IPS-18a (cell line): ENCODE results near the gene EGF.

Experiments
- H3K27ac ChIP-seq: one replicate; pipeline ENCODE4 v1.5.1; 2013; ENCODE audit warnings: low read length
- H3K27me3 ChIP-seq: one replicate; pipeline ENCODE4 v1.6.1; 2013; ENCODE audit warnings: mild to moderate bottlenecking, low read length; ENCODE audit not compliant: control insufficient read depth, insufficient read depth
- H3K36me3 ChIP-seq: one replicate; pipeline ENCODE4 v1.6.1; 2013; ENCODE audit warnings: low read depth, low read length; ENCODE audit not compliant: control insufficient read depth
- H3K4me1 ChIP-seq: one replicate; pipeline ENCODE4 v1.6.1; 2013; ENCODE audit warnings: low read depth, low read length; ENCODE audit not compliant: control insufficient read depth
- H3K4me3 ChIP-seq: one replicate; pipeline ENCODE4 v1.5.1; 2013; ENCODE audit warnings: low read length
- H3K9ac ChIP-seq: one replicate; pipeline ENCODE4 v1.6.1; 2013; ENCODE audit warnings: mild to moderate bottlenecking, low read length, moderate library complexity
- H3K9me3 ChIP-seq: one replicate; pipeline ENCODE4 v1.6.1; 2013; ENCODE audit warnings: low read depth, low read length; ENCODE audit not compliant: control insufficient read depth

The EGF gene

GRCh38 chr4:109982521-109982920 is 69.8 kb downstream of the EGF start:
- Histone ChIP-seq H3K27me3 (no peaks in the 10 kb centered on the region), H3K9me3 (no peaks in the 10 kb centered on the region), H3K4me1 (no peaks in the 10 kb centered on the region), H3K9ac (no peak overlapping the region), H3K4me3 (no peak overlapping the region), H3K27ac (no peak overlapping the region), H3K36me3 (no peaks in the 10 kb centered on the region)

DNA sequence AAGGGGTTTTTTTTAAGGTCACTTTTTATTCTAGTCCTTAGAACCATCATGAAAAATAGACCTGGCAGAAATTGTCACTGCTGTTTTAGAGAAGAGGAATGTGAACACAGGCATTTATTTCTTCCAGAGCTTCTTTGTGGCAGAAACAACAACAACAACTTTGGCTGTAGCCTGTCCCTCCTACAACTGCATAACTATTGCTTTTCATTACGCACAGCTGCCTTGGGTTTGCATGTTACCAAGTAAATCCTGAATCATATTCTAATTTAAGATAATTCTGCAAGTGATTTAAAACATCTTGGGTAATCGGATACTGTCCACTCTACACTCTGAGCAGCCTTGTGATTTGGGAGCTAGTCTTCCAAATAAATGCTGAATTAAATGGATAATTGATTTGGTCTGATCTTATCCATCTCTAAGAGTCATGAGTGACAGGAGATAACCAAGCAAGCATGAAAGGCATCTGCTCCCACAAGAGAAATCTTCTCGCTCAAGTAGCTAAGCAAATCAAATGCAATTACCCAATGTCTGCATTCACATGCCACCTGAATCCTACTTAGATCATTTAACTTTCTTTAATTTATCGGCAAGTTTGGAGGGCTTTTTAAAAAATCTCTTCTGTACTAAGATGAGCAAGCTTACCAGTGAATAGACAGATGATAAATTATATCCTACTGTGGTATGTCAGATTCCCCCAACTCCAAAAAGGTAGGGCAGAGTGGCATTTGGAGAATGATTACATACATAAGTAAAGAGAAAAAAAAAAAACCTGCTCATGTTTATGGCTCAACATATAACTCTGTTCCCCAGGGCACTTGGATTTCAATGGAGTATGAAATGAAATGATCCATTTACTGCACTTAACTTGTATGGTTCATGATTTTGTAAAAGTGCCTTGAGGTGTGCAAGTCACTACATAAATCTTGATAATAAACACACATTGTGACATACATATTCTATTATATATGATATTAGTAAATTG is 73.6 kb downstream of the EGF start:
- Histone ChIP-seq H3K36me3 (no peaks in the 10 kb centered on the region), H3K4me3 (no peak overlapping the region), H3K9me3 (no peaks in the 10 kb centered on the region), H3K4me1 (no peaks in the 10 kb centered on the region), H3K27ac (no peak overlapping the region), H3K27me3 (no peaks in the 10 kb centered on the region), H3K9ac (no peak overlapping the region)

DNA sequence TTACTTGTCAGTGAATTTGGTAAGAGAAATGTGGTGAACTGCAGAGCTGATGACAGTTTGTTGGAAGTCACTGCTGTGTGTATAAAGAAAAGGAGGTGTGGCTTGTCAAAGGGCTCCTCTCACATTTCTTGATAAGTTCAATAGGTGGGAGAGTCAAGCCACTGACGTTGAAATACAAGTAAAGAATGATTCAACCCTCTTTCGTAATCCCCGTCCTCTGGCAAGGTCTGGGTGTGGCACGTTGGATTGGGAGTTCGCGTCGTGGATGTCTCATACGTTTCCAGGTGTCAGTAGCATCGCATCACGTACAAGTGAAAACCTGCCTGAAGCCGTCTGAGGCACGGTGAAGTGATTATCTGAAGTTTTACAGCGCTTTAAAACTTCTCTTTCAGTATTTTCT is 76.4 kb downstream of the EGF start:
- no peak overlapping the region for H3K9ac ChIP-seq
- H3K4me3 ChIP-seq = no peak overlapping the region
- H3K27ac ChIP-seq = no peak overlapping the region
- no peaks in the 10 kb centered on the region for H3K9me3 ChIP-seq
- H3K27me3 ChIP-seq = no peaks in the 10 kb centered on the region
- no peaks in the 10 kb centered on the region for H3K36me3 ChIP-seq
- no peaks in the 10 kb centered on the region for H3K4me1 ChIP-seq

GRCh38 chr4:109989618-109990017 is 76.9 kb downstream of the EGF start:
- no peak overlapping the region for H3K9ac ChIP-seq
- H3K4me1 ChIP-seq = no peaks in the 10 kb centered on the region
- no peak overlapping the region for H3K4me3 ChIP-seq
- no peaks in the 10 kb centered on the region for H3K27me3 ChIP-seq
- no peaks in the 10 kb centered on the region for H3K36me3 ChIP-seq
- H3K9me3 ChIP-seq = no peaks in the 10 kb centered on the region
- H3K27ac ChIP-seq = no peak overlapping the region

- Histone ChIP-seq H3K9me3 (no peaks in the 10 kb centered on the region), H3K36me3 (no peaks in the 10 kb centered on the region), H3K4me3 (no peak overlapping the region), H3K27me3 (no peaks in the 10 kb centered on the region), H3K27ac (no peak overlapping the region), H3K4me1 (no peaks in the 10 kb centered on the region), H3K9ac (no peak overlapping the region)
Observed at GRCh38 chr4:109990261-109991257, 77.9 kb downstream of the EGF start.

GRCh38 chr4:109993116-109993515 is 80.4 kb downstream of the EGF start:
- Histone ChIP-seq H3K9ac (no peak overlapping the region), H3K27ac (no peak overlapping the region), H3K27me3 (no peaks in the 10 kb centered on the region), H3K4me1 (no peaks in the 10 kb centered on the region), H3K4me3 (no peak overlapping the region), H3K36me3 (no peaks in the 10 kb centered on the region), H3K9me3 (no peaks in the 10 kb centered on the region)

DNA sequence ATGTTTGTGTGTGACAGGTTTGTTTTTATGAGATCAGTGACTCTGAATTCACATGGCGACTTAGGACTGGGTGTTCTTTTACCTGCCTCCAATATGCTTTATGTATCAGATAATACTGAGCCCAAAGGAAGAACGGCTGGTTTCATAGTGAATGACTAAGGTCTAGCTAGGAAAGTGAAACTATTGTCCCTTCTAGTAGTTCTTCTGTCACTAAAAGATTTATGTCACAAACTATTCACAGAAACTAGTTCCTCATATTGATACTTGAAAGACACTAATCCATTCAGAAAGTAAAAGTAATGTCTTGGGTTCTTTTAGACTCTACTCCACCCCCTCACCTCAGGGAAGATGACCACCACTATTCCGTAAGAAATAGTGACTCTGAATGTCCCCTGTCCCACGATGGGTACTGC is 81.7 kb downstream of the EGF start:
- no peaks in the 10 kb centered on the region for H3K4me1 ChIP-seq
- no peak overlapping the region for H3K27ac ChIP-seq
- H3K4me3 ChIP-seq = no peak overlapping the region
- H3K36me3 ChIP-seq = no peaks in the 10 kb centered on the region
- no peak overlapping the region for H3K9ac ChIP-seq
- no peaks in the 10 kb centered on the region for H3K9me3 ChIP-seq
- H3K27me3 ChIP-seq = no peaks in the 10 kb centered on the region

DNA sequence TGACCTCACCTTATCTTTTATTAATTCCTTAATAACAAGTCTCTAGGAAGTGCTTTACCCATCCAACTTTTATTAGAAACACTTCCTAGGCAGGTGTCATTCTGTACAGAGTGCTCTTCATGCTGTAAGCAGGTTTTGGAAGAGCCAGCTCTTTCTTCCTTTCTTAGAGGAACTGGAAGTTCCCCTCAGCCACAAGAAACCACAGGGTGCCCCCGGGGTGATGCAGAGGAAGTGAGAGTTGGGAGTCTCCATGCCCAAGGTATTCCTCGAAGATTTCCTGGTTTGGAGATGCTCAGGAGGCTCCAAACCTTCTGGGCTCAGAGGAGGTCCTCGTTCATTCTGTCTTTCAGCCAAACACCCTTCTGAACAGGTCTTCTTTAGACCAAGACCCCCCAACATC is 83.8 kb downstream of the EGF start:
- no peaks in the 10 kb centered on the region for H3K27me3 ChIP-seq
- H3K27ac ChIP-seq = no peak overlapping the region
- H3K9ac ChIP-seq = no peak overlapping the region
- H3K36me3 ChIP-seq = no peaks in the 10 kb centered on the region
- H3K4me3 ChIP-seq = no peak overlapping the region
- H3K4me1 ChIP-seq = no peaks in the 10 kb centered on the region
- H3K9me3 ChIP-seq = no peaks in the 10 kb centered on the region

DNA sequence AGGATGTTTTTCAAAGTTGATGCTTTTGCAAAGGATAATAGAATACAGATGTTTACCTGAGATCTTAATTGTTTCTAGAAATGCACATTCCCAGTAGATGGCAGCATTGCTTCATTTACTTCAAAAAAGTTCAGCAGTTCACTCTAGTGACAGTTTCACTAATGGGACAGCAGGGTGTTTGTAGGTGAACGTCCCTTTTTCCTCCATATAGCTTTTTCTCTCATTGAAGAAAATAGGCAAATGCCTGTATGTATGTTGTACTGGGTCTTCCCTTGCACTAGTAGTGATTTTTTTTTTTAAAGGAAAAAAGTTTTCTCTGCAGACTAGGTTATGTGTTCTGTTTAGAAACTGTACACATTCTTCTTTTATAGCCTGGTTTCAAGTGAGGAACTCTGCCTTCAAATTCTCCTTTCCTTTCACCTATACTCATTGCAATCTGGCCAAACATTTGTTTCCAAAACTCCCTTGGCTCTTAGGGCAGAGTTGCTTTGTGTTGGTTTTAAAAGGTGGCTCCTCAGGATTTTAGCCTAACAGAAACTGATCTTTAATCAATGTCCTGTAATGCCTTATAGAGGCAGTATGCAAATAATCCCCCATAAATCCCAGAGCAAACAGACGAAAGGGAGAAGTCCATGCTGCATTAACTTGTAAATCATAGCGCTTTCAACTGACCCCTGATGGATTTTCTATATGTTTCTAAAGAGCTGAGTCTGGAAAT is 86.3 kb downstream of the EGF start:
- H3K9me3 ChIP-seq = no peaks in the 10 kb centered on the region
- H3K27ac ChIP-seq = no peak overlapping the region
- no peak overlapping the region for H3K4me3 ChIP-seq

GRCh38 chr4:109999585-109999912 is 86.9 kb downstream of the EGF start:
- H3K9ac ChIP-seq = no peak overlapping the region
- H3K9me3 ChIP-seq = no peaks in the 10 kb centered on the region
- H3K4me1 ChIP-seq = no peaks in the 10 kb centered on the region
- H3K27me3 ChIP-seq = no peaks in the 10 kb centered on the region
- no peak overlapping the region for H3K4me3 ChIP-seq
- H3K36me3 ChIP-seq = no peaks in the 10 kb centered on the region
- H3K27ac ChIP-seq = no peak overlapping the region

More for the DNA sequence above, 86.3 kb downstream of the EGF start:
- Histone ChIP-seq H3K4me1 (no peaks in the 10 kb centered on the region), H3K27me3 (no peaks in the 10 kb centered on the region), H3K9ac (no peak overlapping the region), H3K36me3 (no peaks in the 10 kb centered on the region)

- Histone ChIP-seq H3K9me3 (no peaks in the 10 kb centered on the region), H3K27ac (no peak overlapping the region), H3K36me3 (no peaks in the 10 kb centered on the region), H3K9ac (no peak overlapping the region), H3K27me3 (no peaks in the 10 kb centered on the region), H3K4me3 (no peak overlapping the region), H3K4me1 (no peaks in the 10 kb centered on the region)
Observed at GRCh38 chr4:110002326-110002725, 89.6 kb downstream of the EGF start.
